GM06990 (cell line): ENCODE measurements around the gene ZCCHC2.
A peak's percentile ranks its signal among the peaks of the same experiment; 100 is the strongest.

Experiments
- DNase-seq: peaks from one replicate; pipeline ENCODE4 v3.0.0-alpha.2; 2011; ENCODE audit not compliant: insufficient read length; ENCODE audit errors: extremely low read depth
- H3K27me3 ChIP-seq: replicated peaks from 2 replicates; pipeline ENCODE4 v1.6.0; 2011; ENCODE audit warnings: low read length; ENCODE audit not compliant: control insufficient read depth, insufficient read depth
- H3K36me3 ChIP-seq: 2 replicates; pipeline ENCODE4 v1.5.1; 2011; ENCODE audit warnings: low read length; ENCODE audit not compliant: control insufficient read depth, insufficient read depth
- H3K4me3 ChIP-seq: replicated peaks from 2 replicates; pipeline ENCODE4 v1.5.1; 2011; ENCODE audit warnings: low read depth, mild to moderate bottlenecking, control low read depth, low read length
- CTCF ChIP-seq: IDR thresholded peaks from 2 replicates; pipeline ENCODE4 v1.5.1; 2011; ENCODE audit warnings: low read length, control low read depth, mild to moderate bottlenecking, inconsistent platforms; ENCODE audit not compliant: insufficient read depth, poor library complexity, severe bottlenecking

The ZCCHC2 gene

DNA sequence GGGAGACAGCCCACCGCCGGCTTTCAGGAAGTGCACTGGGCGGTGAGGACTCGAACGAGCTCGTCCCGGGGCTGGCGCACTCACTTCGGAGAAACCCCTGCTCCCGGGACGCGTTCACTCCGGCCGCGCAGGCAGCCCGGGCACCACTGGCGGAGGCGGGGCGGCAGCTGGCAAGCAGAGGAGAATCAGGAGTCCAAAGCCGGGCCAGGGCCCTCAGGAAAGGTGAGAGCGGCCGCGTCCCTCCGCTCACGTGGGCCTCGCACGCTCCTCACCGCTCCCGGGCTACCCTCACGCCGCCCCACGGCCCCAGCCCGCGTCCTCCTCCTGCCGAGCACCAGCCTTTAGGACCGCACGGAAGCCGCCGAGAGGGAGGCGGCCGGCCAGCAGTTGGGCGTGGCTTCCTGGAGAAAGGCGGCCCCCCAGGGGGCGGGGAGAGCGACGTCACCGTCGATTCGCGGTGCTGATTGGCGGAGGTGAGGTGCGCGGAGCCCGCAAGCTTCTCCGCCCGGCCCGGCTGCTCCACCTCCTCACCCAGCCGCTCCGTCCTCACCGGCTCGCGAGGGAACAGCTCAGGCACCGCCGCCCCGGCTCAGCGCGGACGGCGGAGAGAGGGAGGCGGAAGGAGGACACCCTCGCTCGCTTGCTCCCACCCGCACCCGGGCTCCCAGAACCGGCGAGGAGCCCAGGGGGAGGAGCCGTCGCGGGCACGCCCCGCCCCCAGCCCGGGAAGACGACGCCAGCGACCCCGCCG lies at the start of gene ZCCHC2:
ZCCHC2 (plus strand) TSS at position 522 of the 751 bp plus-strand sequence. CDS start 400 bp downstream, outside the sequence.
- no peaks in the 10 kb centered on the region for H3K36me3 ChIP-seq
- peak; percentile 99 for DNase-seq
- no peak for TF ChIP-seq CTCF
- peak within 1 kb of the TSS; percentile 86 for H3K4me3 ChIP-seq
- no peaks in the 10 kb centered on the region for H3K27me3 ChIP-seq

- no peak for DNase-seq
- Histone ChIP-seq H3K27me3 (no peaks in the 10 kb centered on the region), H3K36me3 (no peaks in the 10 kb centered on the region), H3K4me3 (no peak overlapping the region)
- no peak for TF ChIP-seq CTCF
Measured at GRCh38 chr18:62479574-62479973, 43.3 kb upstream of the ZCCHC2 start.

- DNase-seq: no peak
Measured at GRCh38 chr18:62480927-62481326, 41.9 kb upstream of the ZCCHC2 start.

DNA sequence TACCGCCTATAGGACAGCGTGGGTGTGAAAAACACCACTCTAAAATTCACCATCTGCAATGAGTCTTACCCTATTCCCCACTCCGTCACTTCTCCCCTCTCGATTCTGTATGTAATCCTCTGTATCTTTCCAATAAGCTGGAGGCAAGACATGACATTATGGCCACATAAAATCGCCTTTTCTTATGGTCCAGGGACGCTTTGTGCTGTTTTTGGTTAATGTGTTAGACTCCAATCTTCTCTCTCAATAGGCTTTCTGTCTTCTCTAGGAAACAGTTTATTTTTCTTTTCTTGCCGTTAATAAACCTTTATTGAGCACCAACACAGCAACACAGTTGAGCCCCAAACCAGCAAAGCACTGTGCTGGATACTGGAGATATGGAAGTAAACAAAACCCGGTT lies 37.9 kb upstream of the ZCCHC2 start:
- Histone ChIP-seq H3K36me3 (no peaks in the 10 kb centered on the region), H3K27me3 (no peaks in the 10 kb centered on the region), H3K4me3 (no peak overlapping the region)
- TF ChIP-seq CTCF: no peak
- no peak for DNase-seq

More at GRCh38 chr18:62480927-62481326, 41.9 kb upstream of the ZCCHC2 start:
- Histone ChIP-seq H3K27me3 (no peaks in the 10 kb centered on the region), H3K36me3 (no peaks in the 10 kb centered on the region), H3K4me3 (no peak overlapping the region)
- TF ChIP-seq CTCF: no peak

GRCh38 chr18:62485684-62486083 lies 37.1 kb upstream of the ZCCHC2 start:
- DNase-seq: no peak
- no peak overlapping the region for H3K4me3 ChIP-seq
- no peak for TF ChIP-seq CTCF
- H3K36me3 ChIP-seq: no peaks in the 10 kb centered on the region
- H3K27me3 ChIP-seq: no peaks in the 10 kb centered on the region
